ENCODE measurements around the gene GFRA4.

GFRA4 gene

GRCh38 chr20:3640259-3640658 is 22.9 kb downstream of the GFRA4 start (continued):
- no peak for TF ChIP-seq PATZ1 (CRISPR knock-in tag; IDR thresholded peaks at IDR 0.05; ENCODE audit: borderline replicate concordance)
- TF ChIP-seq TOX (CRISPR knock-in tag; IDR thresholded peaks at IDR 0.05; ENCODE audit: borderline replicate concordance) = no peak
- TF ChIP-seq ISL1 (CRISPR knock-in tag; IDR thresholded peaks at IDR 0.05) = no peak
- no peak for TF ChIP-seq RARB (CRISPR knock-in tag; IDR thresholded peaks at IDR 0.05)
- no peak for TF ChIP-seq ZNF70 (CRISPR knock-in tag; IDR thresholded peaks at IDR 0.05)
- no peak for TF ChIP-seq CSDC2 (CRISPR knock-in tag; IDR thresholded peaks at IDR 0.05)

- no peak for TF ChIP-seq CREB5 (CRISPR knock-in tag; IDR thresholded peaks at IDR 0.05; ENCODE audit: low read depth)
- TF ChIP-seq CSRNP3 (CRISPR knock-in tag; IDR thresholded peaks at IDR 0.05) = no peak
- TF ChIP-seq TSHZ2 (CRISPR knock-in tag; IDR thresholded peaks at IDR 0.05) = no peak
- no peak for TF ChIP-seq ZNF70 (CRISPR knock-in tag; IDR thresholded peaks at IDR 0.05)
- no peak for ATAC-seq
These were observed 27.9 kb downstream of the GFRA4 start for GRCh38 chr20:3635346-3635745.

GRCh38 chr20:3633913-3634478 is 29.2 kb downstream of the GFRA4 start:
- no peak for ATAC-seq
- no peak for TF ChIP-seq CSDC2 (CRISPR knock-in tag; IDR thresholded peaks at IDR 0.05)
- no peak for TF ChIP-seq BACH2 (CRISPR knock-in tag; IDR thresholded peaks at IDR 0.05; ENCODE audit: borderline replicate concordance)
- TF ChIP-seq TSHZ2 (CRISPR knock-in tag; IDR thresholded peaks at IDR 0.05) = no peak
- no peak for TF ChIP-seq ARNTL (CRISPR knock-in tag; IDR thresholded peaks at IDR 0.05; ENCODE audit: borderline replicate concordance, low read depth)
- TF ChIP-seq TOX (CRISPR knock-in tag; IDR thresholded peaks at IDR 0.05; ENCODE audit: borderline replicate concordance) = no peak
- no peak for TF ChIP-seq RARB (CRISPR knock-in tag; IDR thresholded peaks at IDR 0.05)
- TF ChIP-seq ZFP30 (CRISPR knock-in tag; IDR thresholded peaks at IDR 0.05) = no peak
- no peak for TF ChIP-seq GLIS3 (CRISPR knock-in tag; IDR thresholded peaks at IDR 0.05)
- no peak for TF ChIP-seq SNAI2 (CRISPR knock-in tag; IDR thresholded peaks at IDR 0.05)
- no peak for TF ChIP-seq CREB5 (CRISPR knock-in tag; IDR thresholded peaks at IDR 0.05; ENCODE audit: low read depth)
- no peak for TF ChIP-seq PATZ1 (CRISPR knock-in tag; IDR thresholded peaks at IDR 0.05; ENCODE audit: borderline replicate concordance)
- TF ChIP-seq ESRRG (CRISPR knock-in tag; IDR thresholded peaks at IDR 0.05) = no peak
- TF ChIP-seq CSRNP3 (CRISPR knock-in tag; IDR thresholded peaks at IDR 0.05) = no peak
- TF ChIP-seq ZNF8 (CRISPR knock-in tag; IDR thresholded peaks at IDR 0.05) = no peak
- TF ChIP-seq ZC3H10 (CRISPR knock-in tag; IDR thresholded peaks at IDR 0.05) = no peak
- TF ChIP-seq ZNF565 (CRISPR knock-in tag; conservative IDR thresholded peaks at IDR 0.05; ENCODE audit: low read depth) = no peak
- TF ChIP-seq ZNF70 (CRISPR knock-in tag; IDR thresholded peaks at IDR 0.05) = no peak
- TF ChIP-seq TCF4 (CRISPR knock-in tag; IDR thresholded peaks at IDR 0.05; ENCODE audit: borderline replicate concordance) = no peak
